Panc1 (cell line): ENCODE measurements around the gene AKAP13. TPM values are rescaled to one million over a fixed set of nuclear protein-coding genes. Genes with fewer than 3 reads are reported as not detected.
A peak's percentile ranks its signal among the peaks of the same experiment; 100 is the strongest.

ENCODE experiments used
- ATAC-seq: fragments of 200-7000 bp; cut with Tn5 transposase; 2 replicates; pipeline ENCODE4 v1.9.1; 2020; ENCODE audit warnings: mild to moderate bottlenecking, moderate library complexity
- BruUV-seq: library from RNA; stranded (reverse); fragments of 400-500 nt; replicated peaks from 2 replicates; lab custom pipeline; 2021; lab: Mats Ljungman, UMichigan
- CTCF ChIA-PET: fragments of 300-600 bp; sonication (Branson Sonifier 250); formaldehyde crosslinking; loops from one replicate; lab custom pipeline; 2022; ENCODE audit warnings: antibody characterized with exemption; lab: Charles Lee
- POLR2A ChIA-PET: fragments of 300-600 bp; sonication (Branson Sonifier 250); formaldehyde crosslinking; loops from one replicate; lab custom pipeline; 2022; ENCODE audit warnings: antibody characterized with exemption; lab: Charles Lee
- DNase-seq: peaks from one replicate; pipeline ENCODE4 v3.0.0-alpha.2; 2010; ENCODE audit warnings: low read depth, low spot score
- H3K27ac ChIP-seq: 2 replicates; pipeline ENCODE4 v1.5.1; 2011; ENCODE audit warnings: mild to moderate bottlenecking, low read length, inconsistent platforms
- H3K27me3 ChIP-seq: fragments of 200-500 bp; sonication (Bioruptor generic); 2 replicates; pipeline ENCODE4 v1.6.0; 2014; ENCODE audit warnings: low read length, inconsistent platforms; ENCODE audit not compliant: control insufficient read depth, insufficient read depth
- H3K36me3 ChIP-seq: fragments of 200-500 bp; sonication (Bioruptor generic); 2 replicates; pipeline ENCODE4 v1.5.1; 2014; ENCODE audit warnings: inconsistent platforms, mild to moderate bottlenecking, low read length, moderate library complexity; ENCODE audit not compliant: control insufficient read depth, insufficient read depth
- H3K4me1 ChIP-seq: 2 replicates; pipeline ENCODE4 v1.5.1; 2011; ENCODE audit warnings: inconsistent platforms, mild to moderate bottlenecking, low read length, moderate library complexity; ENCODE audit not compliant: control insufficient read depth, insufficient read depth
- H3K4me3 ChIP-seq, 2 experiments: 2 replicates each; pipeline ENCODE4 v1.5.1; 2011 to 2012; ENCODE audit warnings: low read depth in 2 of 2, low read length in 2 of 2, mild to moderate bottlenecking in 2 of 2, inconsistent platforms in 1 of 2, moderate library complexity in 1 of 2
- H3K9me3 ChIP-seq: fragments of 200-500 bp; sonication (Bioruptor generic); 2 replicates; pipeline ENCODE4 v1.5.1; 2014; ENCODE audit warnings: low read depth, mild to moderate bottlenecking, inconsistent platforms, low read length, moderate library complexity; ENCODE audit not compliant: control insufficient read depth, insufficient read depth
- POLR2AphosphoS5 ChIP-seq: IDR thresholded peaks from 2 replicates; pipeline ENCODE4 v1.6.1; 2012; ENCODE audit warnings: mild to moderate bottlenecking, low read depth, low read length, moderate library complexity
- SIN3A ChIP-seq: IDR thresholded peaks from 2 replicates; pipeline ENCODE4 v1.6.1; 2012; ENCODE audit warnings: low read depth, mild to moderate bottlenecking, low read length, moderate library complexity, borderline replicate concordance; ENCODE audit not compliant: insufficient read depth
- TCF7L2 ChIP-seq: IDR thresholded peaks from 2 replicates; pipeline ENCODE4 v1.6.1; 2011; ENCODE audit warnings: mild to moderate bottlenecking, low read depth, low read length, inconsistent platforms
- in situ Hi-C: cut with HindIII; loops from 2 replicates; pipeline ENCODE4 v1.10.0; 2016; ENCODE audit warnings: low sequenced_read_pairs, low pct_unique_long_range_greater_than_20kb
- intact Hi-C: fragments of 100-400 bp; cut with micrococcal nuclease; formaldehyde crosslinking; loops from one replicate; pipeline ENCODE4 v1.10.0; 2022; ENCODE audit not compliant: unreplicated experiment
- total RNA-seq: library from RNA; stranded (reverse); gene quantifications from one replicate; pipeline ENCODE4 v1.2.1, GENCODE V29; 2021; ENCODE audit not compliant: unreplicated experiment
- TF ChIP-seq, protein P1 (sequence below): fragments of 450-650 bp; IDR thresholded peaks from 2 replicates; pipeline ENCODE4 v1.5.1; 2017; ENCODE audit warnings: mild to moderate bottlenecking
- TF ChIP-seq, protein P2 (sequence below), 2 experiments: IDR thresholded peaks; 2 replicates each; pipeline ENCODE4 v1.6.1; 2011 to 2012; ENCODE audit warnings: low read depth in 2 of 2, control low read depth in 1 of 2, low read length in 1 of 2, mild to moderate bottlenecking in 1 of 2, moderate library complexity in 1 of 2; ENCODE audit not compliant: insufficient read depth in 1 of 2

AKAP13 gene
- total RNA-seq, 1 experiment from 2014 or later, result 94.2 TPM

DNA sequence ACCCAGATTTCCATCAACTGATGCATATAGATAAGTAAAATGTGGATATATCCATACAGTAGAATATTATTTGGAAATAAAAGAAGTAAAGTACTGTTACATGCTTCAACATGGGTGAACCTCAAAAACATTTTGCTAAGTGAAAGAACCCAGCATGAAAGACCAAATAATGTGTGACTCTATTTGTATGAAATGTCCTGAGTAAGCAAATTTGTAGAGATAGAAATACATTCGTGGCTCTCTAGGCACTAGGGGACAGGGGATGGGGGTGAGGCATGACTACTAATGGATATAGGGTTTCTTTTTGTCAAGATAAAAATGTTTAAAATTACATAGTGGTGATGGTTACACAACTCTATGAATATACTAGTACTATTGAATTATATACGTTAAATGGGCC, 250.6 kb downstream of the AKAP13 start:
- ChIA-PET CTCF (no interaction called here), POLR2A (no interaction called here)
- no peaks in the 10 kb centered on the region for H3K27me3 ChIP-seq
- intact Hi-C loops, result no loop called here
- no peak overlapping the region for H3K27ac ChIP-seq
- BruUV-seq, result TSS peak; percentile 39
- no peak for DNase-seq
- H3K36me3 ChIP-seq, result no peaks in the 10 kb centered on the region
- TF ChIP-seq SIN3A (no peak), TCF7L2 (no peak), POLR2AphosphoS5 (no peak)
- TF ChIP-seq, protein P1, sequence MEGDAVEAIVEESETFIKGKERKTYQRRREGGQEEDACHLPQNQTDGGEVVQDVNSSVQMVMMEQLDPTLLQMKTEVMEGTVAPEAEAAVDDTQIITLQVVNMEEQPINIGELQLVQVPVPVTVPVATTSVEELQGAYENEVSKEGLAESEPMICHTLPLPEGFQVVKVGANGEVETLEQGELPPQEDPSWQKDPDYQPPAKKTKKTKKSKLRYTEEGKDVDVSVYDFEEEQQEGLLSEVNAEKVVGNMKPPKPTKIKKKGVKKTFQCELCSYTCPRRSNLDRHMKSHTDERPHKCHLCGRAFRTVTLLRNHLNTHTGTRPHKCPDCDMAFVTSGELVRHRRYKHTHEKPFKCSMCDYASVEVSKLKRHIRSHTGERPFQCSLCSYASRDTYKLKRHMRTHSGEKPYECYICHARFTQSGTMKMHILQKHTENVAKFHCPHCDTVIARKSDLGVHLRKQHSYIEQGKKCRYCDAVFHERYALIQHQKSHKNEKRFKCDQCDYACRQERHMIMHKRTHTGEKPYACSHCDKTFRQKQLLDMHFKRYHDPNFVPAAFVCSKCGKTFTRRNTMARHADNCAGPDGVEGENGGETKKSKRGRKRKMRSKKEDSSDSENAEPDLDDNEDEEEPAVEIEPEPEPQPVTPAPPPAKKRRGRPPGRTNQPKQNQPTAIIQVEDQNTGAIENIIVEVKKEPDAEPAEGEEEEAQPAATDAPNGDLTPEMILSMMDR, result no peak
- TF ChIP-seq, protein P2, sequence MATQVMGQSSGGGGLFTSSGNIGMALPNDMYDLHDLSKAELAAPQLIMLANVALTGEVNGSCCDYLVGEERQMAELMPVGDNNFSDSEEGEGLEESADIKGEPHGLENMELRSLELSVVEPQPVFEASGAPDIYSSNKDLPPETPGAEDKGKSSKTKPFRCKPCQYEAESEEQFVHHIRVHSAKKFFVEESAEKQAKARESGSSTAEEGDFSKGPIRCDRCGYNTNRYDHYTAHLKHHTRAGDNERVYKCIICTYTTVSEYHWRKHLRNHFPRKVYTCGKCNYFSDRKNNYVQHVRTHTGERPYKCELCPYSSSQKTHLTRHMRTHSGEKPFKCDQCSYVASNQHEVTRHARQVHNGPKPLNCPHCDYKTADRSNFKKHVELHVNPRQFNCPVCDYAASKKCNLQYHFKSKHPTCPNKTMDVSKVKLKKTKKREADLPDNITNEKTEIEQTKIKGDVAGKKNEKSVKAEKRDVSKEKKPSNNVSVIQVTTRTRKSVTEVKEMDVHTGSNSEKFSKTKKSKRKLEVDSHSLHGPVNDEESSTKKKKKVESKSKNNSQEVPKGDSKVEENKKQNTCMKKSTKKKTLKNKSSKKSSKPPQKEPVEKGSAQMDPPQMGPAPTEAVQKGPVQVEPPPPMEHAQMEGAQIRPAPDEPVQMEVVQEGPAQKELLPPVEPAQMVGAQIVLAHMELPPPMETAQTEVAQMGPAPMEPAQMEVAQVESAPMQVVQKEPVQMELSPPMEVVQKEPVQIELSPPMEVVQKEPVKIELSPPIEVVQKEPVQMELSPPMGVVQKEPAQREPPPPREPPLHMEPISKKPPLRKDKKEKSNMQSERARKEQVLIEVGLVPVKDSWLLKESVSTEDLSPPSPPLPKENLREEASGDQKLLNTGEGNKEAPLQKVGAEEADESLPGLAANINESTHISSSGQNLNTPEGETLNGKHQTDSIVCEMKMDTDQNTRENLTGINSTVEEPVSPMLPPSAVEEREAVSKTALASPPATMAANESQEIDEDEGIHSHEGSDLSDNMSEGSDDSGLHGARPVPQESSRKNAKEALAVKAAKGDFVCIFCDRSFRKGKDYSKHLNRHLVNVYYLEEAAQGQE (IDR thresholded peaks at IDR 0.05; ENCODE audit: insufficient read depth in 1 of 2, low read depth in 2 of 2, low read length in 1 of 2), result no peak
- H3K4me3 ChIP-seq, result no peak overlapping the region
- ATAC-seq, result no peak
- no peaks in the 10 kb centered on the region for H3K4me1 ChIP-seq
- H3K9me3 ChIP-seq, result no peaks in the 10 kb centered on the region
- in situ Hi-C loops, result no loop called here

DNA sequence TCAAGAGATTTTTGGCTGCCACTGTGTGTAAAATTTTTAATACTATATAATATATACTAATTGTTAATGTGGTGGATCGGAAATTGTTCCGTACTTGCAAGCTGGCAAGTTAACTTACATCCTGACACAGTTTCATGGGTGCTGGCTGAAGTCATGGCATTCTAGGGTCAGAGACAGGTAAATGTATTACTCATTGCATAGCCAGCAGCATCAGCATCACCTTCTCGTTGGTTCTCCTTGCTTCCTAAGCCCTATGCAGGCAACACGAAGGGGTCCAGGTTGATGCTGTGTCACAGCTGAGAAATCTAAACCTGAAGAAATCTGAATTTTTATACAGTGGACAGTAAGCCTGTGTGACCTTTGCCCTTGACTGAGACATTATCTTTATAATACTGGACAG, 251.6 kb downstream of the AKAP13 start:
- H3K27me3 ChIP-seq, result no peaks in the 10 kb centered on the region
- ChIA-PET CTCF (no interaction called here), POLR2A (no interaction called here)
- H3K9me3 ChIP-seq, result no peaks in the 10 kb centered on the region
- no peak overlapping the region for H3K27ac ChIP-seq
- BruUV-seq, result no TSS peak
- intact Hi-C loops (no loop called here), in situ Hi-C loops (no loop called here)
- no peak overlapping the region for H3K4me3 ChIP-seq
- ATAC-seq (no peak), DNase-seq (no peak)
- no peaks in the 10 kb centered on the region for H3K4me1 ChIP-seq
- no peaks in the 10 kb centered on the region for H3K36me3 ChIP-seq
- TF ChIP-seq, protein P2 (IDR thresholded peaks at IDR 0.05; ENCODE audit: insufficient read depth in 1 of 2, low read depth in 2 of 2, low read length in 1 of 2), result no peak
- no peak for TF ChIP-seq POLR2AphosphoS5
- no peak for TF ChIP-seq TCF7L2
- TF ChIP-seq, protein P1, result no peak
- TF ChIP-seq SIN3A, result no peak
